G401.6 (cell line): ENCODE data around the gene GTPBP10.

Source experiments
- FAIRE-seq: peaks from 2 replicates; lab custom pipeline; 2012; peaks lifted over from hg19 to GRCh38; lab: Jason Lieb, UNC

The GTPBP10 gene

DNA sequence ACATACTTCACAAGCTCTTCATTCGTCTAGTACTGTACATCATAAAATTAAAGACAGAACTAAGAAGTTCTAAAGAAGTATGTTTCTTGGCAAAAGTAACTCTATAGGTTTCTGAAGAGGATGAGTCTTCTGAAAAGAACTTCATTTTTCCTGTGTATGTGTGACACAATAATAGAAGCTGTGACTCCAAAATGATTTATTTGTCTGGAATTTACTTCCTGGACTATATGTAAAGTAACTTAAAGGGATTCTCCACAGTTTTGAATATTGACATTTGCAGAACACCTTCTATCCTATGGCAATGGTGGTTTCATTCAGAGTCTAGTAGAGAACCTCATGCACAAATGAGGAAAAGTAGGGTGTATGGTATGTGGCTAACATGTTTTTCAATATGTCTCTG is 36.9 kb downstream of the GTPBP10 start:
- no peak for FAIRE-seq

DNA sequence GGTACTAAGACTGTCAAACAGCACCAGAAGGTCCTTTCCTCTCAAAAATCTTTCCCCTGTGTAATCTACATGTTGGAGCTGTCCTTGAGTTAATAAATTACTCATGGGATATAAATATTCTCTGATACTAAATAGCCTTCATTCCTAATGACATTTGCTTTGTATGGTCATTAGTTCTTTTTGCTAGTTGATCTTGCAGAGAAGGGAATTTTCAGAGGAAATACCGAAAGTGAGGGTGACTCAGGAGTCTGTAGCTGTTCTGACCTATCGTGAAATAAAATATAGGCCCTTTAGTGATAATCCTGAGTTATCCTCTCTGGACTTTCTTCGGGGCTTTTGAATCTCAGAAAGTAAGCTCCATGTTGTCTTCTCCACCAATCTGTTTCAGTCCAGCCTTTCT is 37.3 kb downstream of the GTPBP10 start:
- FAIRE-seq, result no peak

DNA sequence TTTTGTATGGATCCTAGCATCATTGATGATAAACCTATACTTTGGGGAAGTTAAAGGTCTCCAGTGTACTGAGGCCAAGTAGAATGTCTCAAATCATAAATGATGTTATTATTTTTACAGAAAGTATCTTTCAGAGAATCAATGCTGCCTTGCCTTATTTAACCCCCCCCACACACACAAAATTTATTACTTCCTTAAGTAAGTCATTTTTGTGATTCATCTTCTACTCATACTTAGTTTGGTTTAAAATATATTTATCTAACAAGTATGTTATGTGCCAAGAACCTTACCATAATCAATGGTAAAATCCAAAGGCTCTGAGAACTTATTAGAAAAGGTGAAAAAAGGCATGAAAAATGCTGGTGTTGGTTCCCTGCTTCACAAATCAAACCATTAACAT is 37.9 kb downstream of the GTPBP10 start:
- no peak for FAIRE-seq

DNA sequence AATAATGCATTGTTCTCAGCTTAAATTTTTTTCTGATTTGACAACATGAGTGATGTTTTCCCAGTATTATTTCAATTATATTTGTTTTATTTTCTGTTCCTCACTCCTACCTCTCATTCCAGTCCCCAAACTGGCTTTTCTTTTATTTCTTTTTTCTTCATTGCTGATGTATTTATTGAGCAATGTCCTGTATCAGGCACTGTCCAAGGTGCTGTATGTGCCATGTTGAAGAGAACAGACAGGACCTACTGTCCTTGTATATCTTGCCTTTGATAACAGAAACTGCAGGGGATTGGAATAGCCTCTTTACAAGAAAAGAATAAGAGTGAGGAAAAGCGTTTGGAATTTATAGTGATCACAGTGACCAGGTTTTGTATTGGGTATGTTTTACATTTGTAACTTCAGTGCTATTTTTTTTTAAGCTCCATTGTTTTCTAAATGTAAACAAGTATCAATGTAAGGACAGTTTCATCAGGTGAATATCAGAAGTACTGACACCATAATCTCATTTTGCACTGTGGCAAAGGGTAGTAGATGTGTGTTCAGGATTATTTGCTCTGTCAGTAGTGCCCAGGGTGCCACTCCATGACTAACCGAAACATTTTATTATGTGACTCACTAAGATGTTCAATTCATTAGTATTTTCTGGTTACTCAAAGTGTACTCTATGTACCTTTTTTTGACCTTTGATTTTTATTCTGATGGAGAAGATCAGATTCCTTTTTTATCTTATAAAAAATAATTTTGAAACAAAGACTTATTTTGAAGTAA is 41.1 kb downstream of the GTPBP10 start:
- peak; percentile 6 for FAIRE-seq

DNA sequence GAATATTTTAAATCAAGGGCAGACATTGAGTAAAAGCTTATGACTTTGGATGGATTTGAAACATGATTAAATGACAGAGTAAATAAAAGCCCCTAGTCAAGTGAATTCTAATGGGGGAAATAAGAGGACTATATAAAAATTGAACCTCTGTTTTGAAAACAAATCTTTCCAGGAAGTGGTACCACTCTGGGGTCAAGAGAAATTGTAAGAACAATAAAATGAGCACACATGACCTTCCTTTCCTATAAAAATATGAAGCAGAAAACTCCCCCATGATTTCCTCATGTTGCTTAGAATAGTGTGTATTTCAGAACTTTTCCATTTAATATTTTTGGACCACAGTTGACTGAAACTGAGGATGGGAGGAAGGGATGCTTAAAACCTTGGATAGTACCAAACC is 44.4 kb downstream of the GTPBP10 start:
- FAIRE-seq, result no peak

DNA sequence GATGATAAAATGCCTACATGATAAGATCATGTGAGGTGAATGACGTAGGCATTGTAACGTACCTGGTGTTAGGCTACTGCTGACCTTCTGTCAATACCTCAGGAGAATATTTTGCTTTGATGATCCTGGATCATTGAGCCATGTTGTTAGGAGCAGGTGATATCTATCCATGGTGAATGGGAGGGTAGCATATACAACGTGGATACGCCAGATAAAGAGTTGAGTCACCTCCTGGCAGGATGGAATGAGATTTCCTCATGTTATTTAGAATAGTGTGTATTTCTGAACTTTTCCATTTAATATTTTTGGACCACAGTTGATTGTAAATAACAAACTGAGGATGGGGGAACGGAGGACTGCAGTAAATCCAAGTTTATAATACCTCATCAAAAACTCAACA is 45.0 kb downstream of the GTPBP10 start:
- no peak for FAIRE-seq

DNA sequence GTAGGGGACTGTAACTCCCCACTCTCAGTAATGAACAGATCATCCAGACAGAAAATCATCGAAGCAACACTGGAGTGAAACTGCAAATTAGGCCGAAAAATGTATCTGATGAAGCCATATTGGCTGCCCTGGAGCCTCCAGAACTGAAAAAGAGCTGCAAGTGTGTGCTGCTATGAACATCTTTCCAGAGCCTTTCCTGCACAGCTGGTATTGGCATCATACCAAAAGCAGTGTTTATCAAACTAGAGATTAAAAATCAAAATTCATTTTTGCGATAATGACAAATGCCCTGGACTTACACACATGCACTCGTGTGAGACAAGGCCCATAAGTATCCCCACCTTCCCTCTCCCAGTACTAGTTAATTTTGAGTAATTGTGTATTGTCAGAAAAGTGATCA is 49.9 kb downstream of the GTPBP10 start:
- FAIRE-seq, result no peak

DNA sequence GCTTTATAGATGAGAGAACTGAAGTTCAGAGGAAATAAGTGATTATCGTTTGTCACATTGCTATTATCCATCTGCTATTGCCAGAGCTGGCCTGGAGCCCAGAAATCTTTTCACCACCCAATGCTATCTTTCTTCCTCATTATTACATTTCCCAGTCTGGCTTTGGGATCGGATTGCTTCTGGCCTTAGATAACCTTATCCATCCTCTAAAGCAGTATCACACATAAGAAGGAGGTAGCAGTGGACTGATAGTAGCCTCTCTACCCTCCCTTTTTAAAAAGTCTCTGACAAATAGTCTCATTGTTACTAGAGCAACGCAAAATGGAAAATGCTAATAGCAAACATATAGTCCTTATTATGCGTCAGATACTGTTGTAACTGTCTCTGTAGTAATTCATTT is 55.5 kb downstream of the GTPBP10 start:
- no peak for FAIRE-seq

DNA sequence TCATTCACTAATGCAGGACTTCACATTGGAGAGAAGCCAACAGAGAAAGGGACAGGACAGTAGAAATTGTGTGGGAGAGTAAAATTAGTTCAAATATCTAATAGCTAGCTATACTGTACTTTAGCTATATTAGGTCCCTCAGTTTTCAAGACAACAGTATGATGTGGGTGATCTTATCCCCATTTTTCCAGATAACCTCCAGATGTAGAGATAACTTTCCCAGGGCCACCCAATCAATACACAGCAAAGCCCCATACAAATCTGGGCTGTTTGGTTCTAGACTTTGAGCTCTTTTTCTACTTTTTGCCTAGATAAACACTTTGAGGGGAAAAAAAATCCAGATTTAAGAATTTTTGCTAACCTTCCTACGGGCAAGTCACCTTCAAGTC is 56.3 kb downstream of the GTPBP10 start:
- no peak for FAIRE-seq

DNA sequence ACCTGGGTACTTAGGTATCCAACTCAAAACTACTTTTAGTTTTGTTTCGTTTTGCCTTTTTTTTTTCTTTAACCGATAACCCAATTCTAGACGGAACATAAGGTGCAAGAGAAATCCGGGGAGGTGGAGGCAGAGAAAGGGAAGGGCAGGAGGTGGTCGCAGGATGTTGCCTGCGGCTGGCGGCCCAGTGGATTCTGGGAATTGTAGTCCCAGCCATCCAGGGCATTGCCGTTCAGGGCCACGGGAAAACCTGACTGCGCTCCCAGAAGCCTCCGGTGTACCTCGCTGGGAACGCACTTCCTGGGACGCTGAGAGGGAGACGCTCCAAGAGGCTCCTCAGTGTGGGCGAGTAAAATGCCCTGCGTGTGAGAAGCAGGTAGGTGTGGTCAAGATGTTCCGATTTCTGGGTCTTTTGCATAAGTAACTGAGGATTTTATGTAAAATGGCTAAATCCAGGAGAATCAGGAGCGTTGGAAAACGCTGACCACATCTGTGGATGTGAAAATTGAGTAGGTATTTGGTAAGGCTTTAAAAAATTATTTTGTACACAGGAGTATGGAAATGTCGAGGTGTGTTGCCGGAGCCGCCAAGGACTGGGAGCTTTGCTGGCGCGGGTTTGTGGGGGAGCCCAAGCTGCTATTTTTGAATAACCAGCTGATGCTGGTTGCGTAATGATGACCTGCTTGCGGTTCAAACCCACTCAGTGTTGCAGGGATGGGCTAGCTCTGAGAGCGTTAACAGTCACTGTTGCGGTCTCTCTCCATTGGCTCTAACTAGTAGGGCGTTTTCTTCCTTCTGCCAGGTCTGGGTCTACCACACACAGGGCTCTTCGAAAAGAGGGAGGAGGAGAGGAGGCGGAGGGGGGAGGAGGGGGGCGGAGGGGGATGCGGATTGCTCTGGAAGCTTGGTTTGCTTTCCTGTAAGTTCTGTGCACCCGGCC is 56.9 kb downstream of the GTPBP10 start, which contains the start of gene CLDN12:
Gene CLDN12, plus strand, starts transcription at position 288 of the 940 bp plus-strand sequence. CDS start 9,216 bp downstream, outside the sequence.
- peak; percentile 98 for FAIRE-seq

DNA sequence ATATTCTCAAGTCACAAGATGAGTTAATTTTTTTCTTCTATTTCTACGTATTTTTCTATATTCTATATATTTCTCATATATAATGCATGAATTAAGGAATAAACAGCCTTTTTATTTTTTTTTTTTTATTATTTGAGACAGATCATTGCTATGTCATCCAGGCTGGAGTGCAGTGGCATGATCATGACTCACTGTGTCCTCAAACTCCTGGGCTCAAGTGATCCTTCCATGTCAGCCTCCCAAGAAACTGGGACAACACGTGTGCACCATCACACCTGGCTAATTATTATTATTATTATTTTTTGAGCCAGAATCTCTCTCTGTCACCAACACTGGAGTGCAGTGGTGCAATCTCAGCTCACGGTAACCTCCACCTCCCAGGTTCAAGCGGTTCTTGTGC is 58.3 kb downstream of the GTPBP10 start:
- no peak for FAIRE-seq

DNA sequence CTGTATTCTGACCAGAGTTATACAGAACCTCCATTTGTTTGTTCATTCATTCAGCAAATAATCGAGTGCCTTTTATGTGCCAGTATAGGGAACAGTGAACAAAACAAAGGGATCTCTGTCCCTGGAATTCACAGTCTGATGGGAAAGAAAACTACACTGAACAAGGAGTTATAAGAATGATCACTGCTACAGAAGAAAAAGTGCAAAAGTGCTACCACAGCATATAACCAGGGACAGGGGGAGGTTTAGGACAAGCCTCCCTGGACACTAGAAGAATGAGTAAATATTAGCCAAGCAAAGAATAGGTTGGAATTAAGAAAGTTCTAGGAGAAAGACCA is 60.9 kb downstream of the GTPBP10 start:
- no peak for FAIRE-seq

DNA sequence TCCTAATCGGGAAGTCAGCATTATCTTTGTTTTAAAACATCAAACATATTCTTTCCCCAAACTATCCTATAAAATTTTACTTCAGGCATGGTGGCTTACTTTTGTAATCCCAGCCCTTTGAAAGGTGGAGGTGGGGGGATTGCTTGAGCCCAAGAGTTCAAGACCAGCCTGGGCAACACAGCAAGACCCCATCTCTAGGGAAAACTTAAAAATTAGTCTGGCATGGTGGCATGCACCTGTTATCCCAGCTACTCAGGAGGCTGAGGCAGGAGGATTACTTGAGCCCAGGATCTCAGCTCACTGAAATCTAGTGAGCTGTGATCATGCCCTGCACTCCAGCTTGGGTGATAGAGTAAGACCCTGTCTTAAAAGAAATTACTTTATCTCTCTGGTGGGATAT is 61.6 kb downstream of the GTPBP10 start:
- FAIRE-seq, result no peak

DNA sequence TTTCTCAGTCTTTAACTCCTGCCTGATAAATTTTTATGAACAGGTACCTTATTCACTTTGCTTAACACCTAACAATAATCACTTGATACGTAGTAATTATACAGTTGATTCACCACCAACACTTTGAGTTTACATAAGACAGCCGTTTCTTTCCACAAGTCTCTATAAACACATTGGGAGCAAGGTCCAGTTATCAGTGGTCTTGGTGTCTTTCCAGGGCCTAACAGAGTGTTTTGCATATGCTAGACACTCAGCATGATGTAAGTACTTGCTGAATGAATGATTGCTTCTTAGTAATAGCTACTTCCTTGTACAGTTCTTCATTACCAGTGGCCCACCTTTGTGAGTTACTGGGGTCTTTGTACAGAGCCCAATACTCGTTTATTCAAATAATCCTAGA is 63.2 kb downstream of the GTPBP10 start:
- no peak for FAIRE-seq

DNA sequence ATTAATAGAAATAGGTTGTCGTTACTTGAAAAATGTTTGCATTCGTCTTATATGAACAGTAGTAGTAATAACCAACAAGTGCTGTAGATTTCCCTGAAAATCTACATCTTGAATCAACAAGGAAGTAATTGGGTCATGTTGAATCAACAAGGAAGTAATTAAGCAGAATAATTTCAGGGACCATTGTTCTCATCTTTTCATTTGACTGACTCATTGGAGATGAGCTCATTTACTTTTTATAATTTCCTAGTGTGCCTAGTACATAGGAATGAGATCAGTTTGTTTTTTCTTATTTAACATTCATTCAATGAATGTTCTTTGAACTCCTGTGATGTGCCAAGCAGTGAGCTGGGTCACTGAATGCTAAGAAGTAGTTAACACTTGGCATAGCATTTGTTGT is 65.0 kb downstream of the GTPBP10 start:
- FAIRE-seq, result no peak

DNA sequence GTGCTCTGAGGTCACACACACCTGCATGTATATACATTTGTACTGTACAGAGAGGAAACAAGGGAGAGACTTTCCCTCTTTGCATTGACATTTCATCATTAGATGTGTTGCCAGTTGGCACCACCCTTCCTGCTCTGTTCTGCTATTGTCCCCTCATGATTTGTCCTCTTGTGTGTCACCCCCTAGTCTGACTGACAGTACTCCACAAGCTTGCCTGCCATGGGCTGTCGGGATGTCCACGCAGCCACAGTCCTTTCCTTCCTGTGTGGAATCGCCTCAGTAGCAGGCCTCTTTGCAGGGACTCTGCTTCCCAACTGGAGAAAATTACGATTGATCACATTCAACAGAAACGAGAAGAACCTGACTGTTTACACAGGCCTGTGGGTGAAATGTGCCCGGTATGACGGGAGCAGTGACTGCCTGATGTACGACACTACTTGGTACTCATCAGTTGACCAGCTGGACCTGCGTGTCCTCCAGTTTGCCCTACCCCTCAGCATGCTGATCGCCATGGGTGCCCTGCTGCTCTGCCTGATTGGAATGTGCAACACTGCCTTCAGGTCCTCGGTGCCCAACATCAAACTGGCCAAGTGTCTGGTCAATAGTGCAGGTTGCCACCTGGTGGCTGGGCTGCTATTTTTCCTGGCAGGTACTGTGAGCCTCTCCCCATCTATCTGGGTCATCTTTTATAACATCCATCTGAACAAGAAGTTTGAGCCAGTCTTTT is 66.1 kb downstream of the GTPBP10 start:
- FAIRE-seq, result no peak

DNA sequence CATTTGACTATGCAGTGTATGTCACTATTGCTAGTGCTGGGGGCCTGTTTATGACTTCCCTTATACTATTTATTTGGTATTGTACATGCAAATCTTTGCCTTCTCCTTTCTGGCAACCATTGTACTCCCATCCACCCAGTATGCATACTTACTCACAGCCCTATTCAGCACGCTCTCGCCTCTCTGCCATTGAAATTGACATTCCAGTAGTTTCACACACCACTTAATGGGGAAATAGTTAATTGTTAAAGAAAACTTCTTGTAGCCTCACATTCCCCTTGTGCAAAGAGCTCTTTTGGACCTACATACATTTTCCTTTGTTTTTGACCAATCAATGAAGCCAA is 66.6 kb downstream of the GTPBP10 start:
- no peak for FAIRE-seq

DNA sequence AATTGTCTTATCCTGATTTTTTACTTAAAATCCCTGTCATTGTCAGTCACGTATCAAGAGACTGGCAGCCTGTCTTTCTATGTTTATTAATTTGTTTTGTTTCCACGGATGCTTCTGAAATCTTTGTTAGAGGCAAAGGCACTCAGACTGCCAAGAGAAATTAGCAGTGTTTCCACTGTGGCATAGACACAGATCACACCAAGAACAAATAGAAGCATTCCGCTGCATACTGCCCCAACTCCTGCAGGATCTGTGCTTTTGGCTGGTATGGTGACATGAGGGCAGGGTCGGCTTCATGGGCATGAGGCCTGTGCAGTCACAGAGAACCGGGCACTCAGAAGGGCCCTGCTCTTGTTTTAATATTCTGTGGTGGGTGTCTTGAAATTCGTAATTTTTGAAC is 75.1 kb downstream of the GTPBP10 start:
- no peak for FAIRE-seq

DNA sequence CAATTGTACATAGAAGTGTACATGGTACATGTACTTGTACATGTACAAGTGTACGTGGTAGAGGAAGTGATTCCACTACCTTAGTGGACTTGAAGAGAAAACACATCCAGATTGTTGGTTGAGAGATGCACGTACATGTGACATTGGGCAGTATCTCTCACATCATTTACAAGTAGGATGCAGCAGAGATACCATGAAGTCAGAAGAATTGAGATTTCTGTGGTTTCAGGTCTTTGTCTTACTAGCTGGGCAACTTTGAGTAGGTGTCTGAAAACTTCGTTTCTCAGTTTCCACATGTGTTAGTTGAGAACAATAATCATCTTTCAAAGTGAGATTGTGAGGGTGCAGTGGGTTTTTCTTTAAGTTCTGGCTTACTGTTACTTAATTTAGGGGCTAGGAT is 78.2 kb downstream of the GTPBP10 start:
- no peak for FAIRE-seq

DNA sequence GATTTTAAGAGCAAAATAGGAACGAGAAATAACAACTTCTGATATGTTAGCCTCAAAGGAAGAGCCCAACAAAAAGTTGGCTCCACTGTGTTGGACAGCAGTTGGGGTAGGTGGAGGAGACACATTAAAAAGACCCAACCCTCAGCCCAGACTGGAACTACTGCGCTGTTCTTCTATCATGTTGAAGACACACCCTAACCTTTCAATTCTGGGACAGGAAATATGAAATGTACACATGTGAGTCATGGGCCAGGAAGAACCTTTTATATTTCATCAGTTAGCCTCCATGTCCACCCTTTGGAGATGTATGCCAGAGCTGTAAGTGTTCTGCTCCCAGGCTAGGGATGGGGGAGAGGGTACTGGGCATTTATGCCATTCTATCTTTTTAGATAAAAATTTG is 78.9 kb downstream of the GTPBP10 start:
- FAIRE-seq, result no peak

DNA sequence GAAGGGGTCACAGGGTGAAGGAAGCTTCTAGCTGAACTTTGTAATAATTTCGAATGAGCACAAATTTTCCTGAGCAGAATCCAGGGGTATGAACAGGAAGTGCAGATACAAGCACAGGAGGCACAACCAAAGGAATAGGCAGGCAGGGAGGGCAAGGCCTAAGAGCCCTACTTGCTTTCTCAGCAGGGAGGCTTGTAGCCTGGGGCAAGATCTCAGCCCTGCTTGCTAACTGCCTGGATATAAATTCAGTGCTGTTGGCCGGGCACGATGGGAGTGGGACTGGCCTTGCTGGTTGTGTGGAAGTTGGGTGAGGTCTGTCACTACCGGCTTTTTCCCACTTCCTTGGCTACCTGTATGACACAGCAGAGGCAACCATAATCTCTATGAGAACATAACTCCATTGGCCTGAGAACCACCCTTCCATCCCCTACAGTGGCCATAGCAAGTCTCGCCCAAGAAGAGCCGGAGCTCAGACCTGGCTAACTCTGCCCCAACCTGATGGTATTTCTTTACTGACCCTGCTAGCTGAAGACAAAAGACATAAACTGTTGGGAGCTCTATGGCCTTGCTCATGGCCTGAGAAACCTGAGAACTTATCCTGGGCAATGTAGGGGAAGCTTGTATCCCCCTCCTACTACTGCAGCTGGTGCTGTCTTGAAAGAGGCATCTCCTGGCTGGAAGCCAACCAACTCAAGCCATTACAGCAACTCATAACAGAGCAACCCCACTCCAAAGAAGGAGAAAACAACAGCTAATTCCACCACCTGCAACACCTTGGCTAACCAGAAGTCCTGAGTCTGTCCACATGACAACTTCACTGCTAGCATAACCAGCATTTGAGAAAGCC is 84.3 kb downstream of the GTPBP10 start:
- no peak for FAIRE-seq

DNA sequence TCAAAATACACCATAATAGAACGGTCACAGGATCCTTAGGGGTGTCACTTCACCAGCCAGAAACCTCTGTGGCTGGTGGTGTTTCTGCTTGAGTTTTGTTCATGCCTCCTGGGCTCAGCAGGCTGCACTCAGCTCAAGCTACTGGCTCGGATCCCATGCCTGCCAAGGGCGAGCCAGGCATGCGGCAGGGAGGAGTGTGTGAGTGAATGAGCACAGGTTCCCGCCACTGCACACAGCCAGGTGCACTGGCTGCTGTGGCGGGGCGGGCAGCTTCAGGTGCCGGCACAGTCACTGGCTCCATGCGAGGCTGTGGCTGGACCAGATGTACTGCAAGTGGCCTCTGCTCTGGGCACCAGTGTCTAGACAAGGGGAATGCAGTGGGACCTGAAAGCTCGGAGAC is 86.2 kb downstream of the GTPBP10 start:
- FAIRE-seq, result no peak
